GM10248 (cell line): ENCODE results near the gene NMRAL1.

ENCODE experiments used
- CTCF ChIA-PET: fragments of 300-600 bp; sonication (Branson Sonifier 250); formaldehyde crosslinking; extraction: SDS; loops from one replicate; lab custom pipeline; 2021; ENCODE audit warnings: antibody characterized with exemption; lab: Yijun Ruan, JAX
- POLR2A ChIA-PET: fragments of 350-650 bp; sonication (Branson Sonifier 250); formaldehyde crosslinking; extraction: SDS; loops from one replicate; lab custom pipeline; 2020; ENCODE audit warnings: antibody characterized with exemption; lab: Yijun Ruan, JAX
- DNase-seq: peaks from one replicate; pipeline ENCODE4 v3.0.0; 2012; ENCODE audit errors: extremely low spot score
- TF ChIP-seq, protein P1 (sequence below): IDR thresholded peaks from 2 replicates; pipeline ENCODE4 v1.5.1; 2012; ENCODE audit warnings: mild to moderate bottlenecking, low read depth; ENCODE audit errors: extremely low read depth, missing control alignments, control extremely low read depth

NMRAL1 gene

GRCh38 chr16:4465977-4466779 lies 8.2 kb downstream of the NMRAL1 start:
- ChIA-PET CTCF (interaction anchor here (1.3 kb wide), 1 partner anchor 10 kb away, joined by 4 read pairs; the partner anchor contains the start of gene HMOX2), POLR2A (no interaction called here)
- TF ChIP-seq, protein P1, sequence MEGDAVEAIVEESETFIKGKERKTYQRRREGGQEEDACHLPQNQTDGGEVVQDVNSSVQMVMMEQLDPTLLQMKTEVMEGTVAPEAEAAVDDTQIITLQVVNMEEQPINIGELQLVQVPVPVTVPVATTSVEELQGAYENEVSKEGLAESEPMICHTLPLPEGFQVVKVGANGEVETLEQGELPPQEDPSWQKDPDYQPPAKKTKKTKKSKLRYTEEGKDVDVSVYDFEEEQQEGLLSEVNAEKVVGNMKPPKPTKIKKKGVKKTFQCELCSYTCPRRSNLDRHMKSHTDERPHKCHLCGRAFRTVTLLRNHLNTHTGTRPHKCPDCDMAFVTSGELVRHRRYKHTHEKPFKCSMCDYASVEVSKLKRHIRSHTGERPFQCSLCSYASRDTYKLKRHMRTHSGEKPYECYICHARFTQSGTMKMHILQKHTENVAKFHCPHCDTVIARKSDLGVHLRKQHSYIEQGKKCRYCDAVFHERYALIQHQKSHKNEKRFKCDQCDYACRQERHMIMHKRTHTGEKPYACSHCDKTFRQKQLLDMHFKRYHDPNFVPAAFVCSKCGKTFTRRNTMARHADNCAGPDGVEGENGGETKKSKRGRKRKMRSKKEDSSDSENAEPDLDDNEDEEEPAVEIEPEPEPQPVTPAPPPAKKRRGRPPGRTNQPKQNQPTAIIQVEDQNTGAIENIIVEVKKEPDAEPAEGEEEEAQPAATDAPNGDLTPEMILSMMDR: no peak
- DNase-seq: no peak

GRCh38 chr16:4463522-4464163 lies 10.8 kb downstream of the NMRAL1 start:
- TF ChIP-seq, protein P1: no peak
- DNase-seq: no peak
- CTCF ChIA-PET: interaction anchor here (0.9 to 2.2 kb wide), 2 partner anchors 7 to 12 kb away, joined by 3 to 7 read pairs; partner anchors contain the start of genes HMOX2 and NMRAL1
- POLR2A ChIA-PET: no interaction called here

- CTCF ChIA-PET: interaction anchor here (1.5 kb wide), 1 partner anchor 11 kb away, joined by 7 read pairs; no protein-coding TSS in a partner anchor
- TF ChIP-seq, protein P1: no peak
- POLR2A ChIA-PET: no interaction called here
- no peak for DNase-seq
These were observed 13.0 kb downstream of the NMRAL1 start for GRCh38 chr16:4461250-4462085.

DNA sequence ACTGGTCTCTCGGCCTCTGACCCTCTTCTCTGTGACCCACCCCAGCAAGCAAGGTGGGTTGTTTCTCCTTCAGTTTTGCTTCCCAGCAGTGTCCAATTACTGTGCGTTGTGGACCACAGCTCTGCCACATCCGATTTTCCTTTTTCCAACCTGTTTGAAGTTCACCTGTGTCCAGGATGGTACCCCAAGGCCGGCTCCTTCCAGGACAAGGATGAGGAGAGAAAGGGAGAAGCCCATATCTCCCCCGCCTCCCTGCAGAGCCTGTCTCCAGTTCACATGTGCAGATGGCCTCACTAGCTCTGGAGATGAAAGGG lies 13.5 kb downstream of the NMRAL1 start:
- ChIA-PET CTCF (interaction anchor here (1.5 kb wide), 1 partner anchor 11 kb away, joined by 7 read pairs; no protein-coding TSS in a partner anchor), POLR2A (no interaction called here)
- DNase-seq: no peak
- TF ChIP-seq, protein P1: no peak

- DNase-seq: no peak
- POLR2A ChIA-PET: no interaction called here
- CTCF ChIA-PET: no interaction called here
- TF ChIP-seq, protein P1: no peak
These were observed 18.5 kb downstream of the NMRAL1 start for GRCh38 chr16:4455951-4456350.

DNA sequence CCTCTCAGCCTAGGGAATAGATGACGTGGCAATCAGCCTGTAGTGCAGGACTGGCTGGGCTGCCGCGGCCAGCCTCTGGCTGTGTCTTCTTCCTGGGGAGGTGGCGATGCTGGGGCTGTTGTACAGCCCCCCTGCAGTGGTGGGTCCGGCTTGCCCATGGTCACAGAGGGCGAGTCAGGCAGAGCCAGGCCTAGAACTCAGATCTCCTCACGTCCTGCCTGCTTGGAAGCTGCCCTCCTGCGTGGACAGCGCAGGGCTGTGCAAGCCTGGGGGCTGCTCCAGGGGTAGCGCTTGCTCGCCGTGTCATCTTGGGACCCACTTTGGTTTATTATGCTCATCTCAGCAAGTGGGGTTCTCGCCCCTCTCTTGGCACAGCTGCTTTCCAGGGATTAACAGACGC lies 19.3 kb downstream of the NMRAL1 start:
- TF ChIP-seq, protein P1: no peak
- ChIA-PET CTCF (interaction anchor here (1.8 kb wide), 1 partner anchor 10 kb away, joined by 5 read pairs; no protein-coding TSS in a partner anchor), POLR2A (no interaction called here)
- no peak for DNase-seq
